ENCODE data around the gene RBP4. TPM values are rescaled to one million over a fixed set of nuclear protein-coding genes. Genes with fewer than 3 reads are reported as not detected.

Gene RBP4
- total RNA-seq, 3 donors from 2014 or later: 63.5 to 813 (median 111) TPM

DNA sequence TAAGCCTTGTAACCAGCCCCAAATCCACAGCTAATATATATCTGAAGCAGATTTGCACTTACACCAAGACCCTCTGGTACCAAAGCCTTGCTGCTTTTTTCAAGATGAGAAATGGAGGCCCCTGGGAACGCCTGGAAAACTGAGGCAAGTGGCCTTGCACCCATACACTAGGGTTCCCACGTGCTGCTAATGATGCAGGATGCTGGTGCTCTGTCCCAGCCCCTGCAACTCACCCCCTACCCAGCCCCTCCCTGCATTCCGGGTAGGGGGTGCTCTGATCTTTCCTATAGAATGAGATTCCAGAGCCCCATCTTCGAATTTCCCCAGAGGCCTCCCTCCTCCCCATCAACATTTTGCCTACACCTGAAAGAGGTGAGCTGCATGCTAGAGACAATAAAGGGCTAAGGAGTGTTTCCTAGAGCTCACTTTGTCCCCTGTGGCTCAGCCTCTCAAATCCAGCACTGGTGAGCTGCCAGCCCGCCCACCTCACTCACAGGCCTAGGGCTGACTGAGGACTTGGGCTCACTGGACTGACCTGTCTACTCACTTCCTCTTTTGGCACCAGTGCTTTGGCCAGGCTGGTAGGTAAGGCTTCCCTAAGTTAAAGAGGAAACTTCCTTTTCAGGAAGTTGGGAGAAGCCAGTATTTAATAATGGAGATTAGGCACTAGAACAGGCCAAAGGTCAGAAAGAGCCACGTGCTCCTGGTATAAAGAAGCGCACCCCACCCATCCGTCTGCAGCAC, 9.8 kb downstream of the RBP4 start:
- no peak overlapping the region for H3K4me3 ChIP-seq
- intact Hi-C loops (cut with DNase I; ENCODE audit: low total_unique reads): no loop called here
- TF ChIP-seq POLR2AphosphoS5 (IDR thresholded peaks at IDR 0.05) (no peak), CTCF (IDR thresholded peaks at IDR 0.05) (no peak), POLR2A (IDR thresholded peaks at IDR 0.05) (no peak)
- H3K36me3 ChIP-seq: no peaks in the 10 kb centered on the region
- H3K4me1 ChIP-seq: no peaks in the 10 kb centered on the region
- H3K27me3 ChIP-seq: no peaks in the 10 kb centered on the region
- no peak for DNase-seq (ENCODE audit: low spot score in 2 of 2)
- H3K27ac ChIP-seq: no peak overlapping the region
- H3K9me3 ChIP-seq: no peaks in the 10 kb centered on the region

- DNase-seq (ENCODE audit: low spot score in 2 of 2): no peak
- intact Hi-C loops (cut with DNase I; ENCODE audit: low total_unique reads): no loop called here
- Histone ChIP-seq H3K27ac (no peak overlapping the region), H3K36me3 (no peaks in the 10 kb centered on the region), H3K27me3 (no peaks in the 10 kb centered on the region), H3K4me3 (no peak overlapping the region), H3K9me3 (no peaks in the 10 kb centered on the region), H3K4me1 (no peaks in the 10 kb centered on the region)
- TF ChIP-seq POLR2A (IDR thresholded peaks at IDR 0.05): no peak
- no peak for TF ChIP-seq CTCF (IDR thresholded peaks at IDR 0.05)
- no peak for TF ChIP-seq POLR2AphosphoS5 (IDR thresholded peaks at IDR 0.05)
Measured at GRCh38 chr10:93590638-93591037, 10.4 kb downstream of the RBP4 start.

GRCh38 chr10:93589648-93590562, 11.1 kb downstream of the RBP4 start:
- H3K36me3 ChIP-seq: no peaks in the 10 kb centered on the region
- no peak overlapping the region for H3K27ac ChIP-seq
- H3K27me3 ChIP-seq: no peaks in the 10 kb centered on the region
- intact Hi-C loops (cut with DNase I; ENCODE audit: low total_unique reads): no loop called here
- TF ChIP-seq CTCF (IDR thresholded peaks at IDR 0.05) (no peak), POLR2A (IDR thresholded peaks at IDR 0.05) (no peak), POLR2AphosphoS5 (IDR thresholded peaks at IDR 0.05) (no peak)
- H3K4me3 ChIP-seq: no peak overlapping the region
- no peak for DNase-seq (ENCODE audit: low spot score in 2 of 2)
- no peaks in the 10 kb centered on the region for H3K9me3 ChIP-seq
- H3K4me1 ChIP-seq: no peaks in the 10 kb centered on the region

GRCh38 chr10:93584445-93584844, 16.6 kb downstream of the RBP4 start:
- intact Hi-C loops (cut with DNase I; ENCODE audit: low total_unique reads): no loop called here

More at GRCh38 chr10:93584445-93584844, 16.6 kb downstream of the RBP4 start:
- no peak for DNase-seq (ENCODE audit: low spot score in 2 of 2)
- no peak overlapping the region for H3K4me3 ChIP-seq
- no peaks in the 10 kb centered on the region for H3K9me3 ChIP-seq
- H3K27me3 ChIP-seq: no peaks in the 10 kb centered on the region
- H3K36me3 ChIP-seq: no peaks in the 10 kb centered on the region
- no peaks in the 10 kb centered on the region for H3K4me1 ChIP-seq
- H3K27ac ChIP-seq: no peak overlapping the region
- TF ChIP-seq CTCF (IDR thresholded peaks at IDR 0.05): no peak
- no peak for TF ChIP-seq POLR2A (IDR thresholded peaks at IDR 0.05)
- TF ChIP-seq POLR2AphosphoS5 (IDR thresholded peaks at IDR 0.05): no peak
